WERI-Rb-1 (cell line): ENCODE results near the gene OR5AS1.

ENCODE experiments used
- DNase-seq: peaks from one replicate; pipeline ENCODE4 v3.0.0-alpha.2; 2020
- H3K27ac ChIP-seq: fragments of 250-450 bp; sonication (Bioruptor Pico); 2 replicates; pipeline ENCODE4 v1.5.1; 2020; ENCODE audit warnings: mild to moderate bottlenecking, moderate library complexity
- H3K27me3 ChIP-seq: fragments of 250-450 bp; sonication (Bioruptor Pico); 2 replicates; pipeline ENCODE4 v1.5.1; 2021; ENCODE audit warnings: mild to moderate bottlenecking, low read depth, moderate library complexity; ENCODE audit not compliant: insufficient read depth, severe bottlenecking
- H3K36me3 ChIP-seq: fragments of 250-450 bp; sonication (Bioruptor Pico); 2 replicates; pipeline ENCODE4 v1.5.1; 2020; ENCODE audit warnings: mild to moderate bottlenecking, moderate library complexity
- H3K4me3 ChIP-seq: 2 replicates; pipeline ENCODE4 v1.5.1; 2011; ENCODE audit warnings: low read depth, mild to moderate bottlenecking, control low read depth, low read length
- H3K9me3 ChIP-seq: fragments of 250-450 bp; sonication (Bioruptor Pico); 2 replicates; pipeline ENCODE4 v1.5.1; 2021; ENCODE audit warnings: mild to moderate bottlenecking, moderate library complexity; ENCODE audit not compliant: severe bottlenecking
- TF ChIP-seq, protein P1 (sequence below): IDR thresholded peaks from 2 replicates; pipeline ENCODE4 v1.5.1; 2011; ENCODE audit warnings: low read depth, mild to moderate bottlenecking, control low read depth, inconsistent platforms, low read length

Gene OR5AS1

DNA sequence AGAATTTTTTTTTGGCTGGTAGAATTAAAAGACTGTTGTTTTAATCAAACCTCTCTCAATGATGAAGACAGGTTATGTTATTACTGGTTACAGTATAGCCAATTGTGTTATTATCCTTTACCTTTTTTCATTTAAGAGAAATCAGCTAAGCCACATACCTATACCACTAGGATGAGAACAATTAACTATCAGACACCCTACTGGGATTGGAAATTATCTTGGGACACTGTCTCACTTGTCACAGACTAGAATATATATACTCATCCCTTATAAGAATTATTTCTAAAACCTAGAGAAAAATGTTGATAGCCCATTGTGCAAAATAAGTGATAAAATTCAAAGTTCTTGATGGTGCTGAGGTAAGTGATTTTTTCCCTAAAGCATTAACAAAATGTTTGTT is at the start of gene OR5AS1:
TSS of gene OR5AS1 (plus strand) at position 301 of the 400 bp plus-strand sequence. CDS start 2,765 bp downstream, outside the sequence.
- Histone ChIP-seq H3K27ac (no peak within 1 kb of the TSS), H3K9me3 (no peaks in the 10 kb centered on the region), H3K36me3 (no peaks in the 10 kb centered on the region), H3K27me3 (peaks cover 7% of the 10 kb centered on the region), H3K4me3 (no peak within 1 kb of the TSS)
- TF ChIP-seq, protein P1, sequence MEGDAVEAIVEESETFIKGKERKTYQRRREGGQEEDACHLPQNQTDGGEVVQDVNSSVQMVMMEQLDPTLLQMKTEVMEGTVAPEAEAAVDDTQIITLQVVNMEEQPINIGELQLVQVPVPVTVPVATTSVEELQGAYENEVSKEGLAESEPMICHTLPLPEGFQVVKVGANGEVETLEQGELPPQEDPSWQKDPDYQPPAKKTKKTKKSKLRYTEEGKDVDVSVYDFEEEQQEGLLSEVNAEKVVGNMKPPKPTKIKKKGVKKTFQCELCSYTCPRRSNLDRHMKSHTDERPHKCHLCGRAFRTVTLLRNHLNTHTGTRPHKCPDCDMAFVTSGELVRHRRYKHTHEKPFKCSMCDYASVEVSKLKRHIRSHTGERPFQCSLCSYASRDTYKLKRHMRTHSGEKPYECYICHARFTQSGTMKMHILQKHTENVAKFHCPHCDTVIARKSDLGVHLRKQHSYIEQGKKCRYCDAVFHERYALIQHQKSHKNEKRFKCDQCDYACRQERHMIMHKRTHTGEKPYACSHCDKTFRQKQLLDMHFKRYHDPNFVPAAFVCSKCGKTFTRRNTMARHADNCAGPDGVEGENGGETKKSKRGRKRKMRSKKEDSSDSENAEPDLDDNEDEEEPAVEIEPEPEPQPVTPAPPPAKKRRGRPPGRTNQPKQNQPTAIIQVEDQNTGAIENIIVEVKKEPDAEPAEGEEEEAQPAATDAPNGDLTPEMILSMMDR, result no peak
- DNase-seq, result no peak

GRCh38 chr11:55994525-55994924 is 32.9 kb upstream of the OR5AS1 start, which contains the start of gene OR5F1:
Gene OR5F1, minus strand, starts transcription at chr11:55994625. Its CDS starts 0 bp downstream, at chr11:55994625.
- no peak for DNase-seq
- TF ChIP-seq, protein P1, result no peak
- no peak within 1 kb of the TSS for H3K4me3 ChIP-seq
- no peaks in the 10 kb centered on the region for H3K9me3 ChIP-seq
- H3K27ac ChIP-seq, result no peak within 1 kb of the TSS
- H3K27me3 ChIP-seq, result no peaks in the 10 kb centered on the region
- no peaks in the 10 kb centered on the region for H3K36me3 ChIP-seq

DNA sequence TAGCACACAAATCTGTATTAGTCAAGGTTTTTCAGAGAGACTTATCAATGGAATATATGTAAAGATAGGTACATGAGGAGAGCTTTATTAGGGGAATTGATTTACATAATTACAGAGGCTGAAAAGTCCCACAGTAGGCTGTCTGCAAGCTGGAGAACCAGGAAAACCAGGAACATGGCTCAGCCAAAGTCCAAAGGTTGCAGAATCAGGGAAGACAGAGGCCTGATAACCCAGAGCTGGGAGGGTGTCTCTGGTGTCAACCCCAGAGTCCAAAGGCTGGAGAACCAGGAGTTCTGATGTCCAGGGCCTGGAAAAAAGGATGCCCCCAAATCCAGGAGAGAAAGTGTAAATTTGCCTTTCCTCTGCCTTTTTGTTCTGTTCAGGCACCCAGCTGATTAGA is 16.7 kb upstream of the OR5AS1 start:
- H3K4me3 ChIP-seq, result no peak overlapping the region
- H3K27me3 ChIP-seq, result peaks cover 1% of the 10 kb centered on the region
- H3K36me3 ChIP-seq, result no peaks in the 10 kb centered on the region
- no peak for DNase-seq
- H3K9me3 ChIP-seq, result no peaks in the 10 kb centered on the region
- no peak overlapping the region for H3K27ac ChIP-seq
- TF ChIP-seq, protein P1, result no peak

- peaks cover 18% of the 10 kb centered on the region for H3K27me3 ChIP-seq
- DNase-seq, result no peak
- H3K27ac ChIP-seq, result no peak overlapping the region
- H3K36me3 ChIP-seq, result no peaks in the 10 kb centered on the region
- TF ChIP-seq, protein P1, result no peak
- no peak overlapping the region for H3K4me3 ChIP-seq
- no peaks in the 10 kb centered on the region for H3K9me3 ChIP-seq
Measured at GRCh38 chr11:56013805-56014204, 13.6 kb upstream of the OR5AS1 start.

GRCh38 chr11:56045538-56045937 is 18.1 kb downstream of the OR5AS1 start:
- H3K4me3 ChIP-seq, result no peak overlapping the region
- no peaks in the 10 kb centered on the region for H3K9me3 ChIP-seq
- DNase-seq, result no peak
- no peak overlapping the region for H3K27ac ChIP-seq
- H3K36me3 ChIP-seq, result no peaks in the 10 kb centered on the region
- TF ChIP-seq, protein P1, result no peak
- no peaks in the 10 kb centered on the region for H3K27me3 ChIP-seq

GRCh38 chr11:56048480-56048879 is 21.0 kb downstream of the OR5AS1 start:
- peaks cover 10% of the 10 kb centered on the region for H3K27me3 ChIP-seq
- no peaks in the 10 kb centered on the region for H3K9me3 ChIP-seq
- no peak overlapping the region for H3K27ac ChIP-seq
- no peak for DNase-seq
- TF ChIP-seq, protein P1, result no peak
- H3K4me3 ChIP-seq, result no peak overlapping the region
- H3K36me3 ChIP-seq, result no peaks in the 10 kb centered on the region
